ENCODE results near the gene SMAD7.

The SMAD7 gene

DNA sequence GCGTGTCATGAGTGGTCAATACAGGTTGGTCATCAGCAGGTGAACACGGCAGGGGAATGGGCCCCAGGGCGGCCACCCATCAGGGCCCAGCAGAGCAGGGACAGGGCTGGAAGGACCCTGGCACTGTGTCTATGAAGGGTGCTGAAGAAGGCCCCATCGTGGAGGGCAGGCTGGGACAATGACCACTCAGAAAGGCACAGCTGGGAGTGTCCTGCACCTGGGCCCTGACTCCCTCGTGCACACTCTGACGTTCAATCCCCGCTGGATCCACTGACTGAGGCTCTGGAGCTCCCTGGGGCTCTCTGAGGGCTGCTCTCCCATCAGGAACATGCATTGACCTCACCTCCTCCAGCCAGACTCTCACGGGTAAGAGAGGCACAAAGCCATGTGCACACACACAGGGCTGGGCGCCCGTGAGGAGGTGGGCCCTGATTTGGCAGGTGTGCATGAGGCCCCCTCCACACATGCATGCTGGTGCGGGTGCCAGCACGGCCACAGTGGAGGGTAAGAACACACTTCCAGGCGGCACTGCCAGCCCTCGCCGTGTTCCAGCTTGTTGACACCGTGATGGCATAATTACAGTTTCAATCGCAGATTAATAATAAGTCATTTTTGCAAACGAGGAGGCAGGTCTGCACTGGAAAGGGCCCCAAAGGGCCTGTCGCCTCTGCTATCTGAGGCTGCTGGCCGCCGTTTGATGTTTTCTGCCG lies 58.5 kb downstream of the SMAD7 start:
- DNase-seq, result no peak

GRCh38 chr18:48891721-48892120 lies 59.0 kb downstream of the SMAD7 start:
- no peak for DNase-seq

DNA sequence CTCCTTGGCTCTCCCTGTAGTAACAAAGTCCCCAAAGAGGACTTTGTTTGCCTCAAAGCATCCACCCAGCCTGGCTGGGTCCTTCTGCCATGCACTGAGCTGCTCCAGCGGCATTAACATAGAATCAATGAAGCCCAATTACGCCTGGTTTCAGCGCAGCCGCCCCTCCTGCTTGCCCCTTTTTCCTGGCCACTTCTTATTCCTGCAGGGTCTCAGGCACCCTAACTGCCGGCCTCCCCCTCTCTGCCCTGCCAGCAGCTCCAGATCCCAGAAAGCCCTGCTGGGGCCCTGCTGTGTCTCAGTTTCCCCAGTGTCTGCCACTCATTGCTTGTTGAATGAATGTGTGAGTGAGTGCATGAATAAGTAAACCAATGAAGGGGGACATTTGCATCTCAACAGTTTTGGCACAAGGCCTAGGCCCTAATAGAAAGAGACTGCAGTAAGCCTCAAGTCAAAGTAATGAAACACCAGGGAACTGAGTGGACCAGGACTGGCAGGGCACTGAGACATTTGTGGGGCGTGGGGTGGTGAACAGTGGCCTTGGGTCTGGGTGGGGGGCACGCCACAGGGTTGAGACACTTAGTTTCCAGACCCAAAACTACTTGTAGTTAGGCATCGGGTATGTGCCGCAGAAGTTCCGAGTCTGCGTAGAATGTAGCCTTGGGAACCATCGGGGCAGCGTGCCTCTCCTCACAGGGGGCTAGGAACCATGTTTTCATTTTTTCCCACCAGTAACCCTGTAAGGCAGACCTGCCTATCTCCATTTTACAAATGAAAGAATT lies 60.6 kb downstream of the SMAD7 start:
- no peak for DNase-seq

DNA sequence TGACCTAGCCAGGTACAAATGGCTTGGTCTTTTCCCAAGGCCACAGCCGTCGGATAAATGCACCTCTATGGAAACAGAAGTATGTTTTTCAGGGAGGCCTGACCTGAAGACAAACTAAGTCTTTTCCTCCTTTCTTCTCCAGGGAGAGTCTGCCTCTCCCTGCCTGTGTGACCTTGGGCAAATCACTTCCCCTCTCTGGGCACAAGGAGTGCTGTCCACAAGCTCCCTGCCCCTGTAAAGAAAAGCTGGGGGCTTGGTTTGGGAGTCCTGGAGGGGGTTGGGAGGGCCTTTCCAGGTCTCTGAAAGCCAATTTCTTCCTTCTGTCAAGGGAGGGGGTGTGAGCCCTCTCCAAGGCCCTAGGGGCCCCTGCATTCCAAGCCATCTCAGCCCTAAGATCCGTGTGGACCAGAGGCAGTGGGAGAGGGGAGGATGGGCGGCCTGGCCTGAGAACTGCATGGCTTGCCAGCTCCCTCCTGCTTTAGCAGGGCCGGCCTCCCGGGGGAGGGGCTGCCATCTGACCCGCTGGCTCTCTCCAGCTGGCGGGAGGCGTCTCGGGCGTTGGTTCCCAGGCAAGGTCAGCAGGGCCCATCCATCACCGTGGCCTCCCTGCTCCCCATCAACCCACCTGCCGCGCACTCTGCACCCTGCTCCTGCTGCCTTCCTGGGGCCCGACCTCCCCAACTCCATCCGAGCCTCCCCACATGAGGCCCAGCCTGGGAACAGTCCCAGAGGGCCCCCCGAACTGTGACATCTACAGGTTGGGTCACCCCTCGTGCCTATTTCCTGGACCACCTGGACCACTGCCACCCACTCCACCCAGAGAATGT lies 61.4 kb downstream of the SMAD7 start:
- DNase-seq, result no peak

- DNase-seq, result no peak
Observed at GRCh38 chr18:48888773-48889080, 62.0 kb downstream of the SMAD7 start.

DNA sequence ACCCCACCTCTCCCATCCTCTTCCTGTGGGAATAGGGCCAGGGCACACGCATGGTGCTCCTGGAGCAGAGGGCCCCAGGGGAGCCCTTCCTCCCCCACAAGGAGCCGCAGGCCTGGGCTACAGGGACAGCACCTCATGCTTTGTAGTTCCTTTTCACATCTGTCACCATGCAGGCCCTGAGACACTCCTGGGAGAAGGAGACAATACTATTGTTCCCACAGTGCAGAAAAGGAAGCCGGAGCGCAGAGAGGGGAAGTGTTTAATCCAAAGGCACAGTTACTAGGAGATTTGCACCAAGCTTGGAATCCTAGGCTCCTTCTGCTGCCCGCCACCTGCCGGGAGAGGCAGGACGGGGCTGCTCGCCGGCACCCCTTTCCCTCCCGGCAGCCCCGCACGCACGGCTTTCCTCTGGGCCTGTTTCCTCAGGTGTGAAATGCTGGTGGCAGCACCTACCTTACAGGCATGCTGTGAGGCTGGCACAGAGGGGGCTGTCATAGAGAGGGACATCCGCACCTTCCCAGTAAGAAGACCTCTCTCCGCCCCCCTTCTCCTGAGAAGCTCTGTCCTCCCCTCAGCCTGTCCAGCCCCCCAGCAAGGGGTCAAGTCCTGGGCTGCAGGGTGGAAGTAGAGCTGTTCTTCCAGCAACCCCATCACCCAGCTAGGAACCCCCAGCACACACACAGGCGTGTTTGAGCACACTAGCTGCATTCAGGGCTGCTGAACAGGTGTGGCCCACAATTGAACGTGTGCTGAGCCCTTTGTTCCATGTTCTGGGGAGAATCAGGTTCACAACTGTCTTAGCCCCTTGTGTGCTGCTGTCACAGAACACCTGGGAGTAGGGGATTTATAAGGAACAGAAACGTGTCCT lies 62.6 kb downstream of the SMAD7 start:
- DNase-seq, result no peak

DNA sequence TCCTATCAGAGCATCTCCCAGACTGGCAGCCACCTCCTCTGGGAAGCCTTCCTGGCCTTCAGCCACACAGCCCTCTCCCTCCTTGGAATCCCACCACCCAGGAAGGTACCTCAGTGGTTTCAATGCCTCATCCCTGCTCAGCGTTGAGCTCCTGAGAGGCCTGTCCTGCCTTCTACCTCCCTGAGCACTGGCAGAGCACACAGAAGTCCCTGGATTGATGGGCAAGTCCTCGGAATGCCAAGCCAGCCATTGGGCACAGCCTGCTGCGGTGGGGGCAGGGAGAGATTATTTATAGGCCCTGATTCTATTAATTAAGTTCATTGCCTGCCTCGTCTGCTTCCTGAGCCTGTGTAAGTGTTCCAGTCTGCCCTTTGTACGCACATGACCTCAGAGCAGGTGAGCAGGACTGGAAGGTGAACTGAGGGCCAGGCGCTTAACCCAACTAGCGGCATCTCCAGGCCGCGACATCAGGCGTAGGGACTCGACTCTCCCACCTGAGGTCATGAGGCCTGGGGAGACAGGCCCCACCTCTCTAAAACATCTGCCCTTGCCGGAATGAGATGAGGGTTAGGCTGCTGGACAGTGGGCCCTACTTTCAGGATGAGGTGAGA lies 63.4 kb downstream of the SMAD7 start:
- DNase-seq, result no peak

DNA sequence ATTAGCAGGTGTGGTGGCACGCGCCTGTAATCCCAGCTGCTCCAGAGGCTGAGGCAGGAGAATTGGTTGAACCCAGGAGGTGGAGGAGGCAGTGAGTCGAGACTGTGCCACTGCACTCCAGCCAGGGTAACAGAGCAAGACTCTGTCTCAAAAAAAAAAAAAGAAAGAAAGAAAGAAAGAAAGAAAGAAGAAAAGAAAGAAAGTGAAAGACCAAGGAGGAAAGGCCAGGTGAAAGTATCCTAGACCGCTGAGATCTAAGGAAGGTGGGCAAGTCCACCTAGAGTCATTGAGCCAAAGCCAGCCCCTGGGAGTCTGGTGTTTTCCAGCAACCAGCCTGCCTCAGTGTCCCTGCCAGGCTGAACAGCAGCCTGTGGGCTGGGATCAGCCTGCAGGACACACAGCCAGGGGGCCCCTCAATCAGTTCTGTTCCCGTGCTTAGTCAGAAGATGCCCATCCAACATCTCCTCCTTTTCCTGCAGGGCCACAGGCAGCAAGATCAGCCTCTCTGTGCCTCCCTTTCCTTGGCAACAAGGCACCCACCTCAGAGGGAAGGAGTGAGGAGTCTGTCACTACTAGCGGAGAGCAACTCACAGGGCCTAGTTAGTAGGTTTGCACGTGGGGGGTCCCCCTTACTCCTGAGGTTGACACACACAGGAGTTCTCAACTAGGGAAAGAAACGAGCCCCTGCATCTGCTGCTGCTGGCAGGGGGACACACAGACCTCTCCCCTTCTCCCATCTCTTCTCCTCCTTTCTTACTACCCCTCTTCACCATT lies 64.1 kb downstream of the SMAD7 start:
- DNase-seq, result no peak

GRCh38 chr18:48885924-48886400 lies 64.8 kb downstream of the SMAD7 start:
- DNase-seq, result no peak

DNA sequence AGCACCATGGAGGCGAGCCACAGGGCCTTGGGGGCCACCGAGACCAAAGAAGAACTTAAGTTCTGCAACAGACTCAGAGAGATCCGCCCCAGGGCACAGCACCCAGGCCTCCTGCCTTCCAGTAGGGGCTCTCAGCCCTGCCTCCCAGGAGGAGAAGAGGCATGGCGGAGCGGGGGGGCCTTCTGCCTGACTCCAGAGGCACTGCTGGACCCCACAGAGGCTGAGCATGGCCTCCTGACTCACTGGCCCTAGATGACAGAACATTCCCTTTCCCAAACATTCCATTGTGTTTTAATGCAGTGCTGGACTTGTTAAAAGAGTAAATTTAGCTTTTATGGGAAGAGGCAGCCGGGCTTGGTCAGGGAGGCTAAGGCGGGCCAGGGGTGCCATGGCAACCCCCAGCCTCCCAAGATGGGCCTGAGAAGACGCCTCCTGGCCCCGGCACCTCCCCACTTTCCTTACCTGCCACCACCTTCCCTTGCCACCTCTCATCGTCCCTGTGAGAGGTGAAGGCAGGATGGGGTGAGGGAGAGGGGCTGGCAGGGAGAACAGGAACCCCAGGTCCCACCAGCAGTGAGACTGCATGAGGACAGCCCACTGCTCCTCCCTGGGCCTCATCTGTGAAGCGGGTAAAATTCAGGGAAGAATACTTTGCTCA lies 65.4 kb downstream of the SMAD7 start:
- no peak for DNase-seq

DNA sequence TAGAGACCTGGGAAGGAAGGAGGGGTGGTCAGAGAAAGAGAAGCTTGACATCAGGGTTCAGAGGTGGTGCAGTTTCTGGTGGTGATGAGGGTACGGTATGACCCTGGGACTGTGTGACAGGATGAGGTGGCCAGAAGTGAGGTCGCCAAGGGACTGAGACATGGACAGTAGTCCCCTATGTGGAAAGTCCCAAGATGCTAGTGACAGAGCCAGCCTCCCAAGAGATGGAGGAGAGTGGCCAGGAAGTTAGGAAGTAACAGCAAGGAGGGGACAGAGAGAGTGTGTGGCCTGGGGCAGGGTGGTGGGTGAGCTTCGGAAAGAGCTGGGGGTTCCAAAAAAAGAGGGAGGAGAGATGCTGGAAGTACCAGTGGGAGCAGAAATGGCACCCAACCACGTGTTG lies 66.0 kb downstream of the SMAD7 start:
- no peak for DNase-seq

DNA sequence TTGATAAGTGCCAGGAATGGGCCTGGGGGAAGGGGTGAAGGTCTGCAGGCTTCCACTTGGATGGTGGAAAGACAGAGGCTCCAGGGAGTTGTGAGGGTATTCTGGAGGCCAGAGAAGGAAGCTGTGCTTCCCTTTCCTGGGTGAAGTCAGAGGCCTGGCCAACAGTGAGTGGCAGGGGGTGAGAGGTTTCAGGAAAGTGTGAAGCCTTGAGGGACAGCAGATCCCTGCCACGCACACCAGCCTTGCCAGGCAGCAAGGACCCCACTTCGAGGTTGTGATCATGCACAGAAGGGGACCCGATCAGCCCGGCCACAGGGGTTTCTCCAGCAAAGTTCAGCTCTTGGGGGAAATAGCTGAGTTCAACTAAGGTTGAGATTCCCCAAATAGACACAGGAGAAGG lies 66.5 kb downstream of the SMAD7 start:
- no peak for DNase-seq

DNA sequence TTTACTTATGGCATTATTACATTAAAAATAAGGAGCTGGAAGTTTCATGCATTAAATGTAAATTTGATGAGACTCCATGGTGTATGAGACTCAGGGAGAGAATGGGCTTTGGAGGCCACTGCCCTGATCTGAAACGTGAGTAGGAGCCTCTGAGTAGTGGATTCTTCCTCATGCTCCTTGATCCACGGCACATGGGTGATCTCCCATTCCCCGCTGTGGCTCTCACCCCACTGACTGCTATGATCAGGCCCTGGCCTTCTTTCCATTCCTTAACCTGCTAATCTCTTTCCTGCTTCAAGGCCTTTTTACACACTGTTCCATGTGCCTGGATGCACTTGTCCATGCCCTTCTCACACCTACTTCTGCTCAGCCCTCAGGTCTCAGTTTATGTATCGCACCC lies 68.4 kb downstream of the SMAD7 start:
- DNase-seq, result no peak

GRCh38 chr18:48880931-48881330 lies 69.8 kb downstream of the SMAD7 start:
- DNase-seq, result no peak

DNA sequence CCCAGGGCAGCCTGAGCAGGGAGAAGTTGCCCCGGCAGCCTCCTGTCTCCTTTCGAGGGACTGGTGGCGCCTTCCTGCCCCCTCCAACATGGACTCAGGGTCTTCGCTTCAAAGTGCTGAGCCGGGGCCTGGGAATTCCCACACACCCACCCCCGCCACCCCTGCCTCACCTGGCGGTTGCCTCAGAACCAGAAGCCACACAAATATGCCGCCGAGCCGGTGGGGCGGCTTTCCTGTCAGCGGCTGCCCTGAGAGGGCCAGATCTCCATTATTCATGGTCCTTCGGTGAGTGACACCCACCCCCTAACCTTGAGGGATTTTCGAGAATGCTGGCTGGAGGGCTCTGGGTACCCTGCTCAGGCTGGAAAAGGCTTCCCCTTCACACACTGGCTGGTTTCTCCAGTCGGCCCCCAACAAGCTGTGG lies 71.7 kb downstream of the SMAD7 start:
- no peak for DNase-seq

DNA sequence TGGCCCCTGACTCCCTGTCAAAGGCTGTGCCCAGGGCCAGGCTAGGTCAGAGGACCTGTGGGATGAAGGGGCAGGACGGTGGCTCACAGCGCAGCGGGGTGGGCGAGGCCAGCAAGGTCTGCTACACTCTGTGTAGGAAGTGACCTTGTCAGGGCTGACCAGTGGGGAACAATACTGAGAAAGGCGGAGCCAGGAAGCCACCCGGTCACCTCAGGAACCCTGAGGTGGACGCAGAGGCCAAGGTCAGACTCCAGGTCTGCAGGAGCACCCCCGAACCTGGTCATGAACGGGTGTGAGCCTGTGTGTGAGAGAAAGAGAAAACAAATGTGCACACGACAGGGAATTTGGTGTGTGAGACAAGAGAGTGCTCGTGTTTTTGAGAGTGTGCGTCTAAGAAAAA lies 72.3 kb downstream of the SMAD7 start:
- no peak for DNase-seq

- no peak for DNase-seq
Observed at GRCh38 chr18:48877941-48878340, 72.8 kb downstream of the SMAD7 start.

DNA sequence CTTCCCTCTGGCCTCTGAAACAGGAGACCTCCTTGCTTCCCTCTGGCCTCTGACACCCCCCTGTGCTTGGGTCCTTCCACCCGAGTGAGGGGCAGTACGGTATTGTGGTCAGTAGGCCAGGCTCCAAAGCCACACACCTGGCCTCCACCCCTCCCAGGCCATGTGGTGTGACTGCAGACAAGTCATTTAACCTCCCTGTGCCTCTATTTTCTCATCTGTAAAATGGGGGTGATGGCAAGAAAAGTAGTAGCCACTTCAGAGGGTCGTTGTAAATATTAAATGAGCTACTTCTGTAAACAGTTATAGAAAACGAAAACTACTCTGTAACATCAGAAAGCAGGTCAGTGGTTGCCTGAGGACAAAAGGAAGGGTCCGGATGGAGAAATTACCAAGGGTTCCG lies 74.2 kb downstream of the SMAD7 start:
- DNase-seq, result no peak

GRCh38 chr18:48875942-48876511 lies 74.7 kb downstream of the SMAD7 start:
- no peak for DNase-seq

GRCh38 chr18:48875314-48875941 lies 75.3 kb downstream of the SMAD7 start:
- DNase-seq, result no peak

Measured in NCI-H446 treated with DMSO at 0.1 percent for 48 hours (cell line).